ENCODE data around the gene RBAK.
"Not testable (repeated sequence)": the region's sequence is repeated elsewhere in the genome, so short reads cannot be mapped to it uniquely, and the experiment has no call there.

RBAK gene

GRCh38 chr7:5053175-5053574 lies 7.5 kb downstream of the RBAK start:
- DNase-seq = no peak

GRCh38 chr7:5063698-5064097 lies 18.0 kb downstream of the RBAK start:
- DNase-seq = no peak

- DNase-seq = no peak
These were observed 18.9 kb downstream of the RBAK start for GRCh38 chr7:5064391-5065106.

DNA sequence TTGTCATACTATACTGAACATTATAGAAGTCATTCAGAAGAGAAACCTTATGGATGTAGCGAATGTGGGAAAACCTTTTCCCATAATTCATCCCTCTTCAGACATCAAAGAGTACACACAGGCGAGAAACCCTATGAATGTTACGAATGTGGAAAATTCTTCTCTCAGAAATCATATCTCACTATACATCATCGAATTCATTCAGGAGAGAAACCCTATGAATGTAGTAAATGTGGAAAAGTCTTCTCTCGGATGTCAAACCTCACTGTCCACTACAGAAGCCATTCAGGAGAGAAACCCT lies 19.4 kb downstream of the RBAK start:
- DNase-seq = no peak

GRCh38 chr7:5068521-5068920 lies 22.9 kb downstream of the RBAK start:
- DNase-seq = no peak

- no peak for DNase-seq
These were observed 24.5 kb downstream of the RBAK start for GRCh38 chr7:5070206-5070605.

- DNase-seq = not testable (repeated sequence)
These were observed 29.5 kb downstream of the RBAK start for GRCh38 chr7:5075187-5075586.

DNA sequence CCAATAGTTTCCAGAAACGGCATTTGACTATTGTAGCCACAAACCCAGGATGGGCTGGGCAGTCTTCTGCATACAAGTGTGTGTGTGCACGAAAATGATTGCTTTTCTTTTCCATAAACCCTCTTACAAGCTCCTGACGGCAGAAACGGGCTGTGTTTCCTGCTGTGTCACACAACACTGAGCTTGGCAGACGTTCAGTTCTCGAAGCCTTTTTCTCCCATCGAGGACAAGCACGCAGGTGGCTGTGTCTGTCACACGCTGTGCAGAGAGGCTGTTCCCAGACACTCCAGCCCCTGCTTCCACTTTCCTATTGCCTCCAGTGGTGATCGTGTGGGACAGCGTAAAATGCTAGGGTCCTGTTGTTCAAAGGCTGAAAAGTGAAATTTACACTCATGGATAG lies 32.1 kb downstream of the RBAK start:
- no peak for DNase-seq

DNA sequence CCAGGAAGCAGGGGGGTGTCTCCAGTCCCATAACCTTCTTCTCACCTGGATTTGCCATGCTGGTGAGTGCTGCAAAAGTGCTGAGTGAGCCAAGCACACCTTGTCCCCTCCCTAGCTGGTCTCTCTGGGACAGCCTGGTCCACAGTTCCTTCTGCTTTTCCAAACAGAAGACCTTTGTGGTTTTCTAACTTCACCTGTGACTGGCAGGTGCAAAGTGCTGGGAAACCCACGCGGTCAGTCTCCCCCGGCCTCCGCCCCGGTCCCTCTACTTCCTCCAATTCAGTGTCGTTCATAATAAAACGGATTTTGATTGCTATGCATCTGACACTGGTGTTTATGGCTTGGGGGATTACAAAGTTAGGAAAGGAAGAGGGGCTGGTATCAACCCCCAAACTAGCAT lies 37.1 kb downstream of the RBAK start:
- no peak for DNase-seq

- DNase-seq = no peak
These were observed 37.7 kb downstream of the RBAK start for GRCh38 chr7:5083311-5083711.

GRCh38 chr7:5086256-5086655 lies 40.6 kb downstream of the RBAK start:
- DNase-seq = no peak

GRCh38 chr7:5088228-5088833 lies 42.7 kb downstream of the RBAK start:
- not testable (repeated sequence) for DNase-seq

- no peak for DNase-seq
These were observed 43.2 kb downstream of the RBAK start for GRCh38 chr7:5088906-5089305.

DNA sequence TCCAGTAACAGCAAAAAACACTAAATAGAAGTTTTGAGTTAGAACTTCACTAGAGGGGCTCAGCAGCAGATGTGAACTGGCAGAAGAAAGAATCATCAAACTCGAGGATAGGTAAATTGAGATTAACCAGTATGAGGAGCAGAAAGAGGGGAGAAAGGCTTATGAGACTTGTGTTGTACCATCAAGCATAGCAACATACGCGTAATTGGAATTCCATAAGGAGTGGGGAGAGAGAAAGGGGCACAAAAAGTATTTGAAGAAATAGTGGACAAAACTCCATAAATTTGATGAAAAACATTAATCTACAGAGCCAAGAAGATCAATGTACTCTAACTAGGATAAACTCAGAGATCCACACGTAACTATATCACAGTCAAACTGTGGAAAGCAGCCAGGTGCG lies 48.3 kb downstream of the RBAK start:
- DNase-seq = no peak

DNA sequence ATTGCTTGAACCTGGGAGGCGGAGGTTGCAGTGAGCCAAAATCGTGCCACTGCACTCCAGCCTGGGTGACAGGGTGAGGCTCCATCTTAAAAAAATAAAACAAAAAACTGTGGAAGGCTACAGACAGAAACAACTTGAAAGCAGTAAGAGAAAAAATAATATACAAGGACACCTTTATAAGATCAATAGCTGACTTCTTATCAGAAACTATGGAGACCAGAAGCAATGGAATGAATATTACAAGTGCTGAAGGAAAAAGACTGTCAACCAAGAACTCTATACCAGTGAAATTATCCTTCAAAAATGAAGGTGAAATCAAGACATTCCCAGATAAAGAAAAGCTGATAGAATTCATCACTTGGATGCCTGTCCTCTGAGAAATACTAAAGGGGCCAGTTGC lies 49.0 kb downstream of the RBAK start:
- no peak for DNase-seq

GRCh38 chr7:5116359-5116758 lies 70.7 kb downstream of the RBAK start:
- no peak for DNase-seq

DNA sequence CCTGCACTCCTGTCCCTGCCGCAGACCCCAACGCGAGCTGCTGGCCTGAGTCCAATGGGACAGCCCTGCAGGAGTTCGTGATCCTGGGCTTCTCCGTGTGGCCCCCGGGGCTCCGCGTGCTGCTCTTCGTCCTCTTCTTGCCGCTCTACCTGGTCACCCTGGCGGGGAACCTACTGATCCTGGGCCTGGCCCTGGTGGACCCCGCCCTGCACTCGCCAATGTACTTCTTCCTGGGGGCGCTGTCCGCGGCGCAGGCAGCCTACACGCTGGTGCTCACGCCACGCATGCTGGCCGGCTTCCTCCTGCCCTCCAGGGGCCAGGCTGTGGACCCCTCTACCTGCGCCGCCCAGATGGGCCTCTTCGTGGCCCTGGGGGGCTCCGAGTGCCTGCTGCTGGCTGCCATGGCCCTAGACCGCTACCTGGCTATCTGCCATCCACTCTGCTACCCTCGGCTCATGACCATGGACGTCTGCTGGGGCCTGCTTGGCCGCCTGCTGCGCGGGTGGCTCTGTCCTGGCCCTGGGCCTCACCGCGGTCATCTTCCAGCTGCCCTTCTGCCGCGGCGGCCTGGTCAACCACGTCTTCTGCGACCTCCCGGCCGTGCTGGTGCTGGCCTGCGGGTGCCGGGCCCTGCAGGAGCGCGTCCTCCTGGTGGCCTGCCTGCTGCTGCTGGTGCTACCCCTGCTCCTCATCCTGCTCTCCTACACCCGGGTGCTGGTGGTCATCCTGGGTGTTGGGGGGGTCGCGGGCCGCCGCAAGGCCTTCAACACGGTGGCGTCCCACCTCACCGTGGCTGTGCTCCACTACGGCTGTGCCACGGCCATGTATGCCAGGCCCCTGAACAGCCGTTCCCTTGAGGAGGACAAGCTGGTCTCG lies 71.7 kb downstream of the RBAK start:
- no peak for DNase-seq

Measured in stimulated activated CD8-positive, alpha-beta memory T cell treated with anti-CD3 and anti-CD28 coated beads, Interleukin-4, amount 100 ng/mL, for 48 hours (primary cell).